Measurements from ENCODE around the gene TEC.

- TF ChIP-seq GATA3 (IDR thresholded peaks at IDR 0.05; ENCODE audit: low read depth, low read length) (no peak), GATA2 (IDR thresholded peaks at IDR 0.05; ENCODE audit: low read depth, low read length) (no peak)
These were observed 22.3 kb downstream of the TEC start for GRCh38 chr4:48247142-48247877.

Measured in SH-SY5Y (cell line).